T-helper 17 cell (primary cell): Measurements from ENCODE around the gene LRRC9. TPM values are rescaled to one million over a fixed set of nuclear protein-coding genes. Genes with fewer than 3 reads are reported as not detected.
A peak's percentile ranks its signal among the peaks of the same experiment; 100 is the strongest.
"Not testable (repeated sequence)": the region's sequence is repeated elsewhere in the genome, so short reads cannot be mapped to it uniquely, and the experiment has no call there.

Source experiments
- ATAC-seq: fragments of 150-1000 bp; cut with Tn5 transposase; 2 replicates; pipeline ENCODE4 v1.10.0; 2021; ENCODE audit warnings: mild to moderate bottlenecking, moderate library complexity
- DNase-seq, 3 donors: peaks; one replicate each; pipeline versions ENCODE4 v3.0.0 to v3.0.0-alpha.2; 2020 to 2021
- H3K9me3 ChIP-seq: one replicate; pipeline ENCODE4 v1.7.0; 2013; ENCODE audit warnings: low read length, mild to moderate bottlenecking; ENCODE audit not compliant: control insufficient read depth, poor library complexity, severe bottlenecking
- H3K27ac Mint-ChIP-seq: one replicate; pipeline ENCODE4 v1.8.0; 2022; ENCODE audit warnings: mild to moderate bottlenecking, moderate library complexity, mixed read lengths
- H3K27me3 Mint-ChIP-seq: one replicate; pipeline ENCODE4 v1.8.0; 2022; ENCODE audit warnings: mixed read lengths
- H3K36me3 Mint-ChIP-seq: one replicate; pipeline ENCODE4 v1.8.0; 2022; ENCODE audit warnings: low read depth, mixed read lengths
- H3K4me1 Mint-ChIP-seq: one replicate; pipeline ENCODE4 v1.8.0; 2022; ENCODE audit warnings: mild to moderate bottlenecking, mixed read lengths
- H3K4me3 Mint-ChIP-seq: one replicate; pipeline ENCODE4 v1.8.0; 2022; ENCODE audit warnings: mild to moderate bottlenecking, moderate library complexity, mixed read lengths
- total RNA-seq, 4 donors: library from RNA in 2 of 4; stranded (reverse) in 2 of 4; gene quantifications; one replicate each; pipeline ENCODE4 v1.2.3 and lab custom pipeline; 2022 to 2026

The LRRC9 gene
- total RNA-seq, 2 donors from 2014 or later = not detected

DNA sequence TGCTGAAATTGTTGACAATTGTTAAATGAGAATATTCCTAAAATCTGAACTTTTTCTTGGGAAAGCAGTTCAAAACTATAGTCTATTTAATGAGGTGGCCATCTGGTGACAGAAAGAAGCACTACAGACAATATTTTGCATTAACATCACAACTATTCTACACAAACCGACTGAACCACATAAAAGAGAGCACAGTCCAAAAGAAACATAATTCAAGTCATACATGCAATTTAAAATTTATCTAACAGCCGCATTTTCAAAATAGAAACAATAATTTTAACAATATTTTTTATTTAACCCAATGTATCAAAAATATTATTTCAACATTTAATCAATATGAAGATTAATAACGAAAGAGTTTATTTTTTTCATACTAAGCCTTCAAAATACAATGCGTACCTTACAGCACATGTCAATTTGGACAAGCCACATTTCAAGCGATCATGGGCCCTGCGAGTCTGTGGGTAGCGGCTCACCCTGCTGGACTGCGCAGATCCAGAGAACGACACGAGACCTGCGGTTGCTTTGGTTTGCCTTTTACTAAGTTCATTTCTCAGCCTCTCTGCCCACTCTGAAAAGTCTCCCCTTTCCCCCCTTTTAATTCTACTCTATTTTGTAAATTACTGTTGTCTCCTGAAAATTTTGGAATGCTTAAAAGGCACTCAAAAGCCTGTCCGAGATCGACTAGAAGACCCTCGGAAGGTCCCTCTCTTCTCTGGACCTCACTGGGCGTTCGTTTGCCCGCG, 947 bp upstream of the LRRC9 start:
- DNase-seq = no peak
- Mint-ChIP-seq H3K36me3 (no peaks in the 10 kb centered on the region), H3K4me3 (peak overlapping the region; percentile 81), H3K4me1 (peaks cover 8% of the 10 kb centered on the region), H3K27me3 (peaks cover 30% of the 10 kb centered on the region), H3K27ac (peak overlapping the region; percentile 57)
- no peaks in the 10 kb centered on the region for H3K9me3 ChIP-seq
- ATAC-seq = peak; percentile 62

DNA sequence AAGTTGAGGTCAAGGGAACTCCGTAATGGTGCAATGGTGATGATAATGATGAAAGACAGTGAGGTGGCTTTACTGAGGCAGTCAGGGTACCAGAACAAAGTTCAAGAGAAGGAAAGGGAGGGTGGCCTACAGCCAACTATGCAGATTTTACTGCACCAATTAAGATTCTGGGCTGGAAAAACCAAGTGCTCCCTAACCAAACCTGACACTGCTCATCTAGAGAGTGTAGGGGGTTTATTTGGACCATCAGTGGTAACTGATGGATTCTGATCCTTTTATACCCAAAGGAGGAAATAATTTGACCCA, 387 bp downstream of the LRRC9 start:
- H3K9me3 ChIP-seq = no peaks in the 10 kb centered on the region
- Mint-ChIP-seq H3K27ac (no peak overlapping the region), H3K36me3 (no peaks in the 10 kb centered on the region), H3K4me1 (peaks cover 8% of the 10 kb centered on the region), H3K4me3 (peak overlapping the region; percentile 72), H3K27me3 (peaks cover 30% of the 10 kb centered on the region)
- ATAC-seq (no peak), DNase-seq (no peak)

DNA sequence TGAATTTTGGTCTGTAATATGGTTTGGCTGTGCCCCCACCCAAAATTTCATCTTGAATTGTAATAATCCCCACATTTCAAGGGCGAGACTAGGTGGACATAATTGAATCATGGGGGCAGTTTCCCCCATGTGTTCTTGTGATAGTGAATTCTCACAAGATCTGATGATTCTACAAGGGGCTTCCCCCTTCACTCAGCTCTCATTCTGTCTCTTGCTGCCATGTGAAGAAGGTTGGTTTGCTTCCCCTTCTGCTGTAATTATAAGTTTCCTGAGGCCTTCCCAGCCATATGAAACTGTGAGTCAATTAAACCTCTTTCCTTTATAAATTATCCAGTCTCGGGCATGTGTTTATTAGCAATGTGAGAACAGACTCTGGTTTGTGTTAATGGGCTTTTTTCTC, 5.9 kb downstream of the LRRC9 start:
- no peak overlapping the region for H3K4me3 Mint-ChIP-seq
- no peaks in the 10 kb centered on the region for H3K4me1 Mint-ChIP-seq
- no peaks in the 10 kb centered on the region for H3K9me3 ChIP-seq
- peaks cover 6% of the 10 kb centered on the region for H3K36me3 Mint-ChIP-seq
- DNase-seq (no peak), ATAC-seq (no peak)
- H3K27ac Mint-ChIP-seq = no peak overlapping the region
- peaks cover 20% of the 10 kb centered on the region for H3K27me3 Mint-ChIP-seq

DNA sequence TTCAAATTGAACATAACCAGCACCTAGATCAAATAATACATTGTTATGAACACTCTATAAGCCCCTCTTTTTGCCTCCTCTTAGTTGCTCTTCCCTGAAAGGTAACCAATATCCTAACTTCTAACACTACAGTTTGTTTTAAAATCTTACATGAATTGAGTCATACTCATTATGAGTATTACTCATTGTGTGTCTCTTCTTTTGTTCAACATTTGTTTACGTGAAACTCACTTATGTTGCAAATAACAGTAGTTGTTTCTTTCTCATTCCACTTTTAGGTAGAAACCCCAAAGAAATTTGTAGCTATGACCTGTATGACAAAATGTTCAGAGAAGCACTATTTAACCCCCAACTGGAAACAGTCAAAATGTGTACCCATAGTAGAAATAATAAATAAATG, 6.6 kb downstream of the LRRC9 start:
- no peak for ATAC-seq
- Mint-ChIP-seq H3K4me3 (no peak overlapping the region), H3K27me3 (peaks cover 17% of the 10 kb centered on the region), H3K36me3 (peaks cover 6% of the 10 kb centered on the region), H3K27ac (no peak overlapping the region), H3K4me1 (no peaks in the 10 kb centered on the region)
- H3K9me3 ChIP-seq = no peaks in the 10 kb centered on the region
- no peak for DNase-seq

DNA sequence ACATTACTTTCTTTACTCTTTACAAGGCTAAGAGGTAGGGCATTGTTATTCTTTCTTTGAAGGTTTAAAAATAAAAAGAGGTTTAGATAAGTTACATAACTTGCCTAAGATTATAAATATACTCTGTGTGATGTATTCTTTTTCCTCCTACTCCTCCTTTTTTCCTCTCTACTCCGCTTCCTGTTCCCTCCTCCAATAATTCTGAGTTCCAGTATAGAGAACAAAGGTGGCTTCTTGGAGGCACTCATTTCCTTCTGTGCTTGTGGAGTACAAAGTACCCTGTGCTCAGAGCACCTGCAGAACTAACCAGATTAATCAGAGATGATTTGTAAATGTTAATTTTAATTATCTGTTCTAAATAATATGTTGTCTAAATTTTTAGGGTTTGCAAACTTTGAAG, 11.3 kb downstream of the LRRC9 start:
- H3K27ac Mint-ChIP-seq = no peak overlapping the region
- no peaks in the 10 kb centered on the region for H3K9me3 ChIP-seq
- DNase-seq (no peak), ATAC-seq (no peak)
- H3K27me3 Mint-ChIP-seq = peaks cover 10% of the 10 kb centered on the region
- H3K4me3 Mint-ChIP-seq = no peak overlapping the region
- H3K4me1 Mint-ChIP-seq = no peaks in the 10 kb centered on the region
- H3K36me3 Mint-ChIP-seq = peaks cover 6% of the 10 kb centered on the region

DNA sequence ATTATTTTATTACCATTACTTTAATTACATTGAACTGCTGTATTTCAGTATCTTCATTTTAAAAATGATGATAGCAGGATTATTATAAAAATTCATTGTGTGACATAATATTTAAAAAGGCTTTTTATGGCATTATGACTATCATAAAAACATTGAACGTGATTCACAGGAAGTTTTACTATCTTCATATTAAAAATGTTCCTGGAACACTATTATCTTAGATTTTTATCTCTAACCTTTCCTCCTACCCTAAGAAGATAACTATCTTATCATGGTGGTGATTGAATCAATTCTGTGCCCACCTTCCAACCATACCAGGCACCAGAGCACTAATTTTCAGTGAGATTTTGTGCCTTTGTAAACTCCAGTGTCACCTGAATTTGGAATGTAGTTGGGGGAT, 16.2 kb downstream of the LRRC9 start:
- no peaks in the 10 kb centered on the region for H3K36me3 Mint-ChIP-seq
- H3K4me1 Mint-ChIP-seq = no peaks in the 10 kb centered on the region
- H3K9me3 ChIP-seq = no peaks in the 10 kb centered on the region
- ATAC-seq (no peak), DNase-seq (no peak)
- H3K4me3 Mint-ChIP-seq = no peak overlapping the region
- H3K27ac Mint-ChIP-seq = no peak overlapping the region
- no peaks in the 10 kb centered on the region for H3K27me3 Mint-ChIP-seq

DNA sequence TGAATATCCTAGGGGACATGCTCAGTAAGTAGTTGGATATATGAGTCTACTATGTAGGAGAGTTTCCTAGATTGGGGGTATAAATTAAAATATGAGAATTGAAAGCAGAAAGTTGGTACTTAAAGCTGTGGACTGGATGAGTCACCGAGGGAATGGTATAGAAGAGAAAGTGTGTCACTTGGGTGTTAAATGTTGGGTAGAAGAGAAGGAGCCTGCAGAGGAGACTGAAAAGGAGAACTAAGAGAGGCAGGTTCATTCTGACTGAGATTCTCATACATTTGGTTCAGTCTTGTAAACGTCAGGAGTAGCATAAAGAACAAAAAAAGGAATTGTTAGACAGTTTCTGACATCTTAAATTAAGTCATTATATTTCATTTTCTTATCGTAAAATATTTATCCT, 19.9 kb downstream of the LRRC9 start:
- Mint-ChIP-seq H3K27me3 (peaks cover 5% of the 10 kb centered on the region), H3K36me3 (no peaks in the 10 kb centered on the region), H3K27ac (no peak overlapping the region), H3K4me1 (no peaks in the 10 kb centered on the region), H3K4me3 (no peak overlapping the region)
- H3K9me3 ChIP-seq = no peaks in the 10 kb centered on the region
- no peak for DNase-seq
- ATAC-seq = no peak

DNA sequence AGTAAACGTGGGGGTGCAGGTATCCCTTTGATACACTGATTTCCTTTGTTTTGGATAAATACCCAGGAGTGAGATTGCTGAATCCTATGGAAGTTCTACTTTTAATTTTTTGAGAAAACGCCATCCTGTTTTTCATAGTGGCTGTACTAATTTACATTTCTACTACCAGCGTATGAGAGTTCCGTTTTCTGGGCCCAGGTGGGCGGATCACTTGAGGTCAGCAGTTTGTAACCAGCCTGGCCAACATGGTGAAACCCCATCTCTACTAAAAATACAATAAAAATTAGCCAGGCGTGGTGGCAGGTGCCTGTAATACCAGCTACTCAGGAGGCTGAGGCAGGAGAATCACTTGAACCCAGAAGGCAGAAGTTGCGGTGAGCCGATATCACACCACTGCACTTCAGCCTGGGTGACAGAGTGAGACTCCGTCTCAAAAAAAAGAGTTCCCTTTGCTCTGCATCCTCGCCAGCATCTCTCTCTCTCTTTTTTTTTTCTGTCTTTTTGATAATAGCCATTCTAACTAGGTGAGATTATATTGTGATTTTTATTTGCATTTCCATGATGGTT, 22.4 kb downstream of the LRRC9 start:
- H3K27ac Mint-ChIP-seq, DNase-seq, ATAC-seq, H3K9me3 ChIP-seq, H3K4me1 Mint-ChIP-seq, H3K27me3 Mint-ChIP-seq, H3K36me3 Mint-ChIP-seq, H3K4me3 Mint-ChIP-seq: not testable (repeated sequence)

DNA sequence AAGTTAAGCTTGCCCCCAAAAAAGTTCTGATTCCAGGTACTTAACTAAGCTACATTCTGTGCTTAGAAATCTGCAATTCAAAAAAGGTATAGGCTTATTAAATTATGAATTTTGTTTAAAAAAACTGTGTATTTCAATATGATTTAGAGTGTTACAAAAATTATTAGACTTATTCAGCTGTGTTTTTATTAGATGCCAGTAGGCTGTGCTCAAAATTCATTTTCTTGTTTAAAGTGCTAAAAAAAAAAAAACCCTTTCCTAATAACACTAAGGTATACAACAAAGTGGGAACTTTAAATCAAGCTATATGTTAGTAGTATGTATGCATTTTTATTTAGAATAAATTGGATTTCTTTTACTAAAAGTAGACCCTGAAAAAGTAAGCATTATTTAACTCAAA, 25.0 kb downstream of the LRRC9 start:
- H3K4me3 Mint-ChIP-seq = no peak overlapping the region
- no peak for ATAC-seq
- H3K27ac Mint-ChIP-seq = no peak overlapping the region
- H3K9me3 ChIP-seq = no peaks in the 10 kb centered on the region
- H3K4me1 Mint-ChIP-seq = no peaks in the 10 kb centered on the region
- peaks cover 5% of the 10 kb centered on the region for H3K27me3 Mint-ChIP-seq
- no peak for DNase-seq
- no peaks in the 10 kb centered on the region for H3K36me3 Mint-ChIP-seq

DNA sequence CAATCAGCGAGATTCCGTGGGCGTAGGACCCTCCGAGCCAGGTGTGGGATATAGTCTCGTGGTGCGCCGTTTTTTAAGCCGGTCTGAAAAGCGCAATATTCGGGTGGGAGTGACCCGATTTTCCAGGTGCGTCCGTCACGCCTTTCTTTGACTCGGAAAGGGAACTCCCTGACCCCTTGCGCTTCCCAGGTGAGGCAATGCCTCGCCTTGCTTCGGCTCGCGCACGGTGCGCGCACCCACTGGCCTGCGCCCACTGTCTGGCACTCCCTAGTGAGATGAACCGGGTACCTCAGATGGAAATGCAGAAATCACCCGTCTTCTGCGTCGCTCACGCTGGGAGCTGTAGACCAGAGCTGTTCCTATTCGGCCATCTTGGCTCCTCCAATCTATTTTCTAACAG, 32.2 kb downstream of the LRRC9 start:
- not testable (repeated sequence) for H3K4me1 Mint-ChIP-seq, H3K9me3 ChIP-seq, DNase-seq, H3K27ac Mint-ChIP-seq, H3K27me3 Mint-ChIP-seq, ATAC-seq, H3K4me3 Mint-ChIP-seq, H3K36me3 Mint-ChIP-seq

DNA sequence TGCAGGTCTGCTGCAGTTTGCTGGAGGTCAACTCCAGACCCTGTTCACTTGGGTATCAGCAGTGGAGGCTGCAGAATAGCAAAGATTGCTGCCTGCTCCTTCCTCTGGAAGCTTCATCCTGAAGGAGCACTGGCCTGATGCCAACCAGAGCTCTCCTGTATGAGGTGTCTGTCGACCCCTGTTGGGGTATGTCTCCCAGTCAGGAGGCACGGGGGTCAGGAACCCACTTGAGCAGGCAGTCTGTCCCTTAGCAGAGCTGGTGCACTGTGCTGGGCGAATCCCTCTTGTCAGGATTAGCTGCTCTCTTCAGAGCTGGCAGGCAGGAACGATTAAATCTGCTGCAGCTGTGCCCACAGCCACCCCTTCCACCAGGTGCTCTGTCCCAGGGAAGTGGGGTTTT, 37.9 kb downstream of the LRRC9 start:
- DNase-seq, H3K9me3 ChIP-seq, H3K36me3 Mint-ChIP-seq, H3K4me1 Mint-ChIP-seq, H3K4me3 Mint-ChIP-seq, H3K27me3 Mint-ChIP-seq, H3K27ac Mint-ChIP-seq, ATAC-seq: not testable (repeated sequence)

DNA sequence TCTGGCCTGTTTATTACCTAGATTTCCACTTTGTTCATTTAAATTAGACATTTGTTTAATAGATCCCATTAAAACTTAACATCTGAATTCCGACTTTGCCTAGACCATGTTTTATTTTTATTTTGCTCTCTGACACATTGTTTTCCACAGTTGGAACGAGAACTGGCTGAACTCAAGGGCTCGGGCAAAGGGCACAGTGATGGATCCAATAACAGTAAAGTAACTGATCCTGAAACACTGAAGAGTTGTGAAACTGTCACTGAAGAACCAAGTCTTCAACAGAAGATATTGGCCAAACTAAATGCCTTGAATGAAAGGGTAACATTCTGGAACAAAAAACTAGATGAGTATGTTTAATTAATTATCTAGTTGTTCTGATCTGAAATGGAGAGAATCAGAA, 39.7 kb downstream of the LRRC9 start:
- DNase-seq = no peak
- no peak for ATAC-seq
- no peaks in the 10 kb centered on the region for H3K27me3 Mint-ChIP-seq
- H3K4me3 Mint-ChIP-seq = no peak overlapping the region
- H3K4me1 Mint-ChIP-seq = peaks cover 3% of the 10 kb centered on the region
- H3K9me3 ChIP-seq = peaks cover 3% of the 10 kb centered on the region
- H3K27ac Mint-ChIP-seq = no peak overlapping the region
- peaks cover 4% of the 10 kb centered on the region for H3K36me3 Mint-ChIP-seq

DNA sequence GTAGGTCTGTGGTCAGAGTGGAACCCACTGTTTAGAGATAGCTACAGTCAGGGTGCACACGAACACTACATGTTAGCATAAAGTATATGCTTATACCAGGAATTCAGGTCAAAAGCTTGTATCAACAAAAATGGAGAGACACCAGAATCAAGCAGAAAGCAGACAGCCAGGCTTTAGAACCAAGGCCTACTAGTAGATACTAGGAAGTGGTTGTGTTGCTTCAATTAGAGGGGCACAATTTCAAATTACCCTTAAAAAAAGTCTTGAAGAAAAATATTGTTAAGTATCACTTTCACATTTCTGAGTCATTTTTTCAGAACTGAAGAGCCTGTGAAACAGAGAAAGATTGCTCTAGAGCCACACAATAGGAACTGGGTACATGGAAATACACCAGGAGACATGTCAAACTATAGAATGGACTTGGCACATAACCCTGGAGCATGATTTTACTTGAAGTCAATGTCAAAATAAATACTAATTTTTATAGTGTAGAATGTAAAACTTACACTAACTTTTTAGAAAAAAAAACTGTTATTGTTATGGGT, 41.6 kb downstream of the LRRC9 start:
- peaks cover under 1% of the 10 kb centered on the region for H3K9me3 ChIP-seq
- peaks cover under 1% of the 10 kb centered on the region for H3K36me3 Mint-ChIP-seq
- peaks cover 14% of the 10 kb centered on the region for H3K4me1 Mint-ChIP-seq
- ATAC-seq (no peak), DNase-seq (no peak)
- H3K27me3 Mint-ChIP-seq = no peaks in the 10 kb centered on the region
- no peak overlapping the region for H3K4me3 Mint-ChIP-seq
- H3K27ac Mint-ChIP-seq = no peak overlapping the region
